ENCODE measurements around the gene PGM1.

DNA sequence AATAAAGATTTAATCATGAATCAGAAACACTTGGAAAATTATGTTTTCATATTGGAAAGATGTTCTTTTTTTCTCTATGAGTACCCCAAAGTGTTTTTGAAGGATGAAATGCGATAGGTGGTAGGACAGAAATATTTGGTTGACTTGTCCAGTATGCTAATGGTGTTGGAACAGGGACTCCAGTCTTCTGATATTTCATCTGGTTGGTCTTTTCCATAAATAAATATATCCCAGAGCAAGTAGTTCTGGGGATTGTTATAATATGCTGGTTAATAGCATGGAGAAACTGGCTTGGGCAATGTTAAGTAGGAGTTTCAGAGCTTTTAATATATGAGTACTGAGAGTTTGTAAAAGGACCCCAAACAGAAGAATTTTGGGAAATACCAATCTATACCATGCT, 8.7 kb downstream of the PGM1 start:
- TF ChIP-seq CTCF (IDR thresholded peaks at IDR 0.05) (no peak), POLR2AphosphoS5 (IDR thresholded peaks at IDR 0.05) (no peak), POLR2A (IDR thresholded peaks at IDR 0.05) (no peak)

Data from breast epithelium (tissue), 3 donors.